ENCODE data around the gene CYTH3.
A peak's percentile ranks its signal among the peaks of the same experiment; 100 is the strongest.

Gene CYTH3

GRCh38 chr7:6121141-6121540 is 151.3 kb downstream of the CYTH3 start:
- H3K9me3 Mint-ChIP-seq, result peaks cover 7 to 12% of the 10 kb centered on the region in 2 donors
- peaks cover 53 to 80% of the 10 kb centered on the region in 2 donors for H3K36me3 Mint-ChIP-seq
- ATAC-seq (replicated peaks), result no peak

GRCh38 chr7:6117533-6117932 is 154.9 kb downstream of the CYTH3 start:
- Mint-ChIP-seq H3K27me3 (no peaks in the 10 kb centered on the region), H3K4me3 (no peak overlapping the region), H3K36me3 (peaks cover 55 to 76% of the 10 kb centered on the region in 2 donors), H3K27ac (no peak overlapping the region), H3K9me3 (peaks cover 7 to 12% of the 10 kb centered on the region in 2 donors), H3K4me1 (peaks cover 2 to 10% of the 10 kb centered on the region in 2 donors)
- no peak for ATAC-seq (replicated peaks)
- no peak for DNase-seq

More at GRCh38 chr7:6121141-6121540, 151.3 kb downstream of the CYTH3 start:
- peak overlapping the region; percentile 47 for H3K27ac Mint-ChIP-seq
- peaks cover 0 to 10% of the 10 kb centered on the region in 2 donors for H3K4me1 Mint-ChIP-seq
- no peak overlapping the region for H3K4me3 Mint-ChIP-seq
- DNase-seq, result no peak
- no peaks in the 10 kb centered on the region for H3K27me3 Mint-ChIP-seq

- no peak overlapping the region for H3K4me3 Mint-ChIP-seq
- peaks cover 3 to 10% of the 10 kb centered on the region in 2 donors for H3K4me1 Mint-ChIP-seq
- H3K27me3 Mint-ChIP-seq, result no peaks in the 10 kb centered on the region
- no peak overlapping the region for H3K27ac Mint-ChIP-seq
- ATAC-seq (replicated peaks) (no peak), DNase-seq (no peak)
- H3K36me3 Mint-ChIP-seq, result peaks cover 46 to 70% of the 10 kb centered on the region in 2 donors
- peaks cover 0 to 2% of the 10 kb centered on the region in 2 donors for H3K9me3 Mint-ChIP-seq
Observed at GRCh38 chr7:6116211-6116610, 156.2 kb downstream of the CYTH3 start.

All from stimulated activated naive B cell treated with anti-CD40 and anti-IgM and Interleukin-4, amounts not matched to agents 10 μg/mL and 1 μg/mL and 100 μg/mL, for 72 hours (primary cell).